GM12873 (cell line): ENCODE data around the gene NHLRC4.

Source experiments
- CTCF ChIP-seq: IDR thresholded peaks from 2 replicates; pipeline ENCODE4 v1.5.1; 2012; ENCODE audit warnings: low read depth, mild to moderate bottlenecking, moderate library complexity, low read length, control low read depth; ENCODE audit not compliant: insufficient read depth; ENCODE audit errors: missing control alignments

Gene NHLRC4

GRCh38 chr16:534135-534534 is 32.7 kb upstream of the NHLRC4 start:
- no peak for TF ChIP-seq CTCF

- TF ChIP-seq CTCF: no peak
These were observed 31.9 kb upstream of the NHLRC4 start for GRCh38 chr16:534856-535445.

- no peak for TF ChIP-seq CTCF
These were observed 31.1 kb upstream of the NHLRC4 start for GRCh38 chr16:535446-536405.

GRCh38 chr16:536746-537145 is 30.1 kb upstream of the NHLRC4 start:
- no peak for TF ChIP-seq CTCF

GRCh38 chr16:537415-538335 is 29.1 kb upstream of the NHLRC4 start:
- peak; percentile 15 for TF ChIP-seq CTCF

GRCh38 chr16:539901-540530 is 26.8 kb upstream of the NHLRC4 start:
- no peak for TF ChIP-seq CTCF
